ENCODE measurements around the gene ZNF558.

- TF ChIP-seq POLR2AphosphoS5 (IDR thresholded peaks at IDR 0.05) (no peak), POLR2A (IDR thresholded peaks at IDR 0.05) (no peak)
- TF ChIP-seq, protein P1, sequence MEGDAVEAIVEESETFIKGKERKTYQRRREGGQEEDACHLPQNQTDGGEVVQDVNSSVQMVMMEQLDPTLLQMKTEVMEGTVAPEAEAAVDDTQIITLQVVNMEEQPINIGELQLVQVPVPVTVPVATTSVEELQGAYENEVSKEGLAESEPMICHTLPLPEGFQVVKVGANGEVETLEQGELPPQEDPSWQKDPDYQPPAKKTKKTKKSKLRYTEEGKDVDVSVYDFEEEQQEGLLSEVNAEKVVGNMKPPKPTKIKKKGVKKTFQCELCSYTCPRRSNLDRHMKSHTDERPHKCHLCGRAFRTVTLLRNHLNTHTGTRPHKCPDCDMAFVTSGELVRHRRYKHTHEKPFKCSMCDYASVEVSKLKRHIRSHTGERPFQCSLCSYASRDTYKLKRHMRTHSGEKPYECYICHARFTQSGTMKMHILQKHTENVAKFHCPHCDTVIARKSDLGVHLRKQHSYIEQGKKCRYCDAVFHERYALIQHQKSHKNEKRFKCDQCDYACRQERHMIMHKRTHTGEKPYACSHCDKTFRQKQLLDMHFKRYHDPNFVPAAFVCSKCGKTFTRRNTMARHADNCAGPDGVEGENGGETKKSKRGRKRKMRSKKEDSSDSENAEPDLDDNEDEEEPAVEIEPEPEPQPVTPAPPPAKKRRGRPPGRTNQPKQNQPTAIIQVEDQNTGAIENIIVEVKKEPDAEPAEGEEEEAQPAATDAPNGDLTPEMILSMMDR (IDR thresholded peaks at IDR 0.05), result no peak
These were observed 16.3 kb downstream of the ZNF558 start for GRCh38 chr19:8815780-8816179.
